Stimulated activated CD8-positive, alpha-beta memory T cell treated with anti-CD3 and anti-CD28 coated beads, Interleukin-15, amount 100 ng/mL, for 4 hours (primary cell): ENCODE measurements around the gene HDGFL3.
"Not testable (repeated sequence)": the region's sequence is repeated elsewhere in the genome, so short reads cannot be mapped to it uniquely, and the experiment has no call there.

Experiments
- DNase-seq, 2 donors: peaks; one replicate each; pipeline ENCODE4 v3.0.0-alpha.2; 2020; ENCODE audit warnings: low read depth in 2 of 2

Gene HDGFL3

DNA sequence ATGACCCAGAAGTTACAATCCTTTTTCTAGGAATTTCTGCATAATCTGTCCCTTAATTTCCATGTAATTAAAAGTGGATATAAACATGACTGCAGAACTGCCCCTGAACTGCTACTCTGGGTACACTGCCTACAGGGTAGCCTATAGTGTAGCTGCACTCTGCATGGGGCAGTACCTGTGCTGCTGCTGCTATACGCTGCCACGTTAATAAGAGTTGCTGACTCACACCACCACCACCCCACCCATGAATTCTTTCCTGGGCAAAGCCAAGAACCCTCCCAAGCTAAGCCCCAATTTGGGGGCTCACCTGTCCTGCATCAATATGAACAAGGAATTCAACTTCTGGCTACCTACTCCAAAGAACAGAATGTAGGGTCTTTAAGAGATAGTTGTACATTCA, 13.9 kb downstream of the HDGFL3 start:
- DNase-seq = no peak

DNA sequence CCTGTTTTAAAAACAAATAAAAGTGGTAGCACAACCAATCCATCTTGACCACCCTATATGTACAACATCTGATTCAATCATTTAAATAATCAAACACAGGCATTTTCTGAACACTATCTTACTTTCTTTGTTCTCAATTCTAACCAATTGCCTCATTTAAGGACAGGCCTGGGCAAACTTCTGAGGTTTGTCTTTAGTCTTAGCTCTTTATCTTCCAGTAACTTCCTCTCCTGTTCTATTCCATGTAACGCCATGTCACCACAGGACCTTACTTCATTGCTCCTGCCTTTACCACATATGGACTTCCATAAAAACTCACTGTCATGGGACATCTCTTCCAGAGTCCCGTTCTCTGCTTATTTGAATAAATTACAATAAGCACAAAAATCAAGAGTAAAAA, 14.9 kb downstream of the HDGFL3 start:
- DNase-seq = no peak

DNA sequence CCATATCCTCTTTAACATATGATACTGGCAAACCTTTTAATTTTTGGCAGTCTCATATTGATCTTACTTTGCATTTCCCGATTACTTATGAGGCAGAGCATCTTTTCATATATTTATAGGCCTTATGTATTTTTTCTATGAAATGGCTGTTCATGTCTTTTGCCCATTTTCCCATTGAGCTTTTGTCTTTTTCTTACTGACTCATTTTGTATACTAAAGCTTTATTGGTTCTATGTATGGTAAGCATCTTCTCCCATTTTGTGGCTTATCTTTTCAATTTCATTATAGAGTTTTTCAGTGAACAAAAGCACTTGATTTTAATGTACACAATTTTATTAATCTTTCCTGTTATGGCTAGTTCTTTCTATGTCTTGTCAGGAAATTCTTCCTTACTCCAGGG, 17.2 kb downstream of the HDGFL3 start:
- no peak for DNase-seq

DNA sequence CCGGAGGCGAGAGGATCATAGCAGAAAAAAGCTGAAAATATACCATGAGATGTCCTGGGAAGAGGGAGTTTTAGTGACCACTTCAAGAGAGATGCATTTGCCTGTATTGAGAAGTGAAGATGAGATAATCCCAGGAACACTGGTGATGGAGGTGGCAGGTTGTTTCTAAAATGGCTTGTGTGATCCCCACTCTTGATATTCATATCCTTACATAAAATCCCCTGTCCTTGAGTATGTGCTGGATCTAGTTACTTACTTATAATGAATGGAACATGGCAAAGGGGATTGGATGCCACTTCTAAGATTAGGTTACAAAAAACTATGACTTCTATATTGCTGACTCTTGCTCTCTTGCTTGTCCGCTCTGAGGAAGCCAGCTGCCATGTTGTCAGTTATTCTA, 22.1 kb downstream of the HDGFL3 start:
- DNase-seq = no peak

DNA sequence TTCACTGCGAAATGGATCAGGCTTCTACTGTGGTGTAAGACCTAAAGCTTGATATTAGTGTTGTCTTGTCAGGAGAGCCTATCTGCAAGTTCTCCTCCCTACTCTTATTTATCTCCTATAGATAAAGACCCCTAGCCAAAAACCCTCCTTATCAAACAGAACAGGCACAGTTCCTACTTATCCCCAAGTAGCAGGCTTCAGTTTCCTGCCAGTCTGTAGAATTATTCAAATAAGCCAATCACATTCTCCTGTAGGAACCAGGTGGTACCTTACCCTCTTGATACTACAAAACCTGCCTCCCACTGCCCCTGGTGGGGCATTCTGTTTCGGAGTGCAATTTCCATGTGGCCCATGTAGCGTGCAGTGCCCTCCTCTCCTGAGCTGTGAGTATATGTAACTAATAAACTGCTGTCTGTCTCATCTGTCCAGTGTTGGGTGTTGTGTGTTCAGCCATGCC, 28.7 kb downstream of the HDGFL3 start:
- no peak for DNase-seq

DNA sequence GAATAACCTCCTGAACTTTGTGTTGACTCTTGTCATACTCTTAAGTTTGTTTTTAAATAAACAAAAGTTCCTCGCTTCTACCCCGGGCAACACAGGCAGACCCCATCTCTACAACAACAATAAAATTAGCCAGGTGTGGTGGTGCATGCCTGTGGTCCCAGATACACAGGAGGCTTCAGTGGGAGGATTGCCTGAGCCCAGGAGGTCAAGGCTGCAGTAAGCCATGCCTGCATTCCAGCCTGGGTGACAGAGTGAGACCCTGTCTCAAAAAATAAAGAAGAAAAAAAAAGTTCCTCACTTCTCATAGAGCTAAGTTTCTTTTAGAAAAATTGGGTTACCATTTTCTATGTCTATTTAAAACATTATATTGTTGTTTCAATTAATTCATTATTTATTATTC, 29.2 kb downstream of the HDGFL3 start:
- no peak for DNase-seq

DNA sequence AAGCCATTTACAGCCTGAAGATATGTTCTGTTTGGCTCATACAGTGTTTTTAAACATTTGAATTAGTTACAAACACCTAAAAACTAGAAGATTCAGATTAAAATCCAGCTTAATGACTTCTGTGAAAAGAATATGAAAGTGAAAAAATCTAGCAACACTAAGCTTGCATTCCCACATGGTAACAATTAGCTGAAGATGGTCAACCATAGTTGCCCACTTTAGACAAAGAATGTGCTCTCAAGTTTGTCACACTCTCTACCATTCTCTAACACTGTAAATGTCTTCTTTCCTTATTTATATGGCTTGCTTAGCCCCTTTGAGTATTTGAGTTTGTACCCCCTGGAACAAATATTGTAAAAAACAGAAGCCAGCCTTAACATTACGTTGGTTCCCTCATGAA, 32.7 kb downstream of the HDGFL3 start:
- DNase-seq = no peak

DNA sequence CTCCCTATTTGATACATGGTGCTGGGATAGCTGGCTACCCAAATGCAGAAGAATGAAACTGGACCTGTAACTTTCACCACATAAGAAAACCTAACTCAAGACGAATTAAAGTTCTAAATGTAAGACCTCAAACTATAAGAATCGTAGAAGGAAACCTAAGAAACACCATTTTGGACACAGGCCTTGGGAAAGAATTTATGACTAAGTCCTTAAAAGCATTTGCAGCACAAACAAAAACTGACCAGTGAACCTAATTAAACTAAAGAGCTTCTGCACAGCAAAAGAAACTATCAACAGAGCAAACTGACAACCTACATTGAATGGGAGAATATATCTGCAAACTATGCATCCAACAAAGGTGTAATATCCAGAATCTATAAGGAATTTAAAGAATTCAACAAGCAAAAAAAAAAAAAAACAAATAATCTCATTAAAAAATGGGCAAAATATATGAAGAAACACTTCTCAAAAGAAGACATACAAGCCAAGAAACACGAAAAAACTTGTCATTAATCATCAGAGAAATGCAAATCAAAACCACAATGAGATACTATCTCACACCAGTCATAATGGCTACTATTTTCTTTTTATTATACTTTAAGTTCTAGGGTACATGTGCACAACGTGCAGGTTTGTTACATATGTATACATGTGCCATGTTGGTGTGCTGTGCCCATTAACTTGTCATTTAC, 37.0 kb downstream of the HDGFL3 start:
- no peak for DNase-seq

DNA sequence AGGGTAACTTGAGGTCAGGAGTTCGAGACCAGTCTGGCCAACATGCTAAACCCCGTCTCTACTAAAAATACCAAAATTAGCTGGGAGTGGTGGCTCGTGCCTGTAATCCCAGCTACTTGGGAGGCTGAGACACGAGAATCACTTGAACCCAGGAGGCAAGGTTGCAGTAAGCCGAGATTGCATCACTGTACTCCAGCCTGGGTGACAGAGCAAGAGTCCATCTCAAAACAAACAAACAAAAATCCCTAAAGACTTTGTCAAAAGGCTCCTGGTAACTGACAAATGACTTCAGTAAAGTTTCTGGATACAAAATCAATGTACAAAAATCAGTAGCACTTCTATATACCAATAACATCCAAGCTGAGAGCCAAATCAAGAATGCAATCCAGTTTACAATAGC, 38.0 kb downstream of the HDGFL3 start:
- DNase-seq = not testable (repeated sequence)

DNA sequence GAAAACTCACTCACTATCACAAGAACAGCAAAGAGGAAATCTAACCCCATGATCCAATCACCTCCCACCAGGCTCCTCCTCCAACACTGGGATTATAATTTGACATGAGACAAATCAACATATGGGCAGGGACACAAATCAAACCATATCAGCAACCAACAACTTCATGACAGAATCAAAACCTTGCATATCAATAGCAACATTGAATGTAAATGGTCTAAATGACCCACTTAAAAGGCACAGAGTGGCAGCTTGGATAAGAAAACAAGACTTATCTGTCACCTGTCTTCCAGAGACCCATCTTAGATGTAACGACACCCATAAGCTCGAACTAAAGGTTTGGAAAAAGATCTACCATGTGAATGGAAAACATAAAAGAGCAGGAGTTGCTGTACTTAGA, 40.8 kb downstream of the HDGFL3 start:
- DNase-seq = no peak

DNA sequence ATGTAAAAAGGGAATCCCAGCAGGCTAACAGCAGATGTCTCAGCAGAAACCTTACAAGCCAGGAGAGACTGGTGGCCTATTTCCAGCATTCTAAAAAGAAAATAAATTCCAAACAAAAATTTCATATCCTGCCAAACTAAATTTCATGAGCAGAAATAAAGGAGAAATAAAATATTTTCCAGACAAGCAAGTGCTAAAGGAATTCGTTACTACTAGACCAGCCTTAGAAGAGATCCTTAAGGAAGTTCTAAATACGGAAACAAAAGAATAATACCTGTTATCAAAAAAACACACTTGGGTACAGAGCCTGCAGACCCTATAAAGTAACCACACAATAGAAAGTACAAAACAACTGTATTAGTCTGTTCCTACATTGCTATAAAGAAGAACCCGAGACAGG, 41.4 kb downstream of the HDGFL3 start:
- DNase-seq = no peak

DNA sequence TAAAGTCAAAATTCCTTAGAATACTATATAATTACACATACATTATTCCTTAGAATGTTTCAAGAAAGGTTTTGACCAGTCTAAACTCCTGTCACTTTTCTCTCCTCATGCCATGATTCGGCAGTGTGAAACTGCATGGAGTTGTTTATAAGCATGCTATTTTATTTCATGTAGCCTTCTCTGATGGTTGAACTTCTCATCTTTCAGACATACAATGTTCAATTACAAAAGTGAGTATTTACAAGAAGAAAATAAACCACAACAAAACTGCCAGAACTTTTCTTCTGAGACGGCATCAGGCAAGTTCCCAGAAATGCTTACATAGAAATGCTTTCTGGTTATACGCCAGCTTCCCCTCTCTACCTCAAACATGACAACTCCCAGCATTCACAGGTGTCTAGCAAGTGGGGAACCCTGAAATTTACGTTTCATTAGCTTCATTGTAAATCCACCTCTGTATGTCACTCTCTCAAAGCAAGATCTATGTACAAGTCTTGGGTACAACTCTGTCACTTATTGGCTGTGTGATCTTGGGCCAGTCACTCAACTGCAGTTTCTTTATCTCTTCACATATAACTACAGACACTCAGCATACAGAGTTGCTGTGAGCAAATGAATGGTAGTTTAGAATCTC, 42.7 kb downstream of the HDGFL3 start:
- no peak for DNase-seq

DNA sequence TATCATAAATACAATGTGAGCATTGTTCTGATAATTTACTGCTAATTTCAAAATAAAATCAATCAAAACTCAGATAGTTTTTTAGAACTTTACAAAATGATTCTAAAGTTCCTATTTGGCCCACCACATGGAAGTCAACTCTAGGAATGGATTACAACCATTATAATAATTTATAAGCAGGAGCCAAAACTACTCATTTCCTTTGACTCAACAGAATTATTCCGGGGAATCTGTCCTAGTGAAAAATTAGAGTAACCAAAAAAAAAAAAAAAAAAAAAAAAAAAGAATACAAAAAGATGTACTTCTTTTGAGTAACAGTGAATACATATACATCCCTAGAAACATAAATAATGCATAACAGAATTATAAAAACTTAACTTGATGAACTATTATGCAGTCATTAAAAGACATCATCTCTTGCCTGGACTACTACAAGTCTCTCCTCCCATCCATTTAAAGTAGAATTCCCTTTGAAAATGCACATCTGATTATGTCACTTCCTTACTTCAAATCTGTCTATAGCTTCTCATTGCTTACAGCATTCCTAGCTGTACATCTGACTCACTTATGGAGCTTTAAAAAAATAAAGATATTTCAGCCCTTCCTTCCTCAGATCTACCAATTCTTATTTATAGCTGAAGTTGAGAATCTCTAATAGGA, 43.4 kb downstream of the HDGFL3 start:
- no peak for DNase-seq

DNA sequence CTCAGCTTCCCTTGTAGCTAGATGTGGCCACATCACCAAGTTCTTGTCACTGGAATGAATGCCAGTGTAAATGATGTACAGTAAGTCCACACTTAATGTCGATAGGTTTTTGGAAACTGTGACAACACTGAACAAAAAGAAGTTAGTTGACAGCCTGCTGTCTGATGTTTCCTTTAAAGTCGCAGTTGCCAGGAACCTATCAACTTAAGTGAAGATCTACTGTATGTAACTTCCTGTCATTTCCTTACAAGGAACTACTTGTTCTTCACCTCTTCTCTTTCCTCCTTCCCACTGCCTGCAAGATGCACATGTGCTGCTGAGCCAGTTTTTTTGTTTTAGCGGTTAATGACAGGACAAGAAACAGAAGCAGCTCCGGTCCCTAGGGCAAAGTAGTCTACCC, 44.6 kb downstream of the HDGFL3 start:
- no peak for DNase-seq

DNA sequence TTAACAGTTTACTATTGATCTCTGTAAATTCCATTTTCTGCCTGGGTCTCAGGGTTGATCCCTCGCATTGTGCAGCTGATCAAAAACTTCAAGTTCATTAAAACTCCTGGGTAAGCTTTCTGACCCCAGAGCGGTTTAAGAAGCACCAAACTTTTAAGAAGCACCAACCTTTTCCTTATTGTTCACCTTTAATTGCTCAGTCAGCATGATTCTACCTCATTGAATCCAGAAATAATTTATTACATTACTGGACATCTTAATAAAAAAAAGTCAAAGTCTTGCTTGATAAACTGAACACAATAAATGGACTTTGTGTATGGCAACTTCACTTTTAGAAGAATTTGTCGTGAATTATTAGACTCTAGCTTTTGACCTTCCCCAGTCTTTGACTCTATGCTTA, 46.9 kb downstream of the HDGFL3 start:
- DNase-seq = no peak

DNA sequence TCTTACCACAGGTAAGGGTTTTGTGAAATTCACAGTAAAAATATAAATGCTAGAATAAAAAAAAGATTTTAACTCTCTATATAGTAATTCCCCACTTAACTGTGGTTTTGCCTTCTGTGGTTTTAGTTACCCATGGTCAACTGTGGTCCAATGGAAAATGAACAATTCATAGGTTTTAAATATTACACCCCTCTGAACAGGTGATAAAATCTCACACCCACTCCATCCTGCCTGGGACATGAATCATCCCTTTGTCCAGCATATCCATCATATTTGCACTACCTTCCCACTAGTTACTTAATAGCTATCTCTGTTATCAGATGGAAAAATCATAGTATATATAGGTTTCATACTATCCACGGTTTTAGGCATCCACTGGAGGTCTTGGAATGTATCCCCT, 49.2 kb downstream of the HDGFL3 start:
- no peak for DNase-seq

DNA sequence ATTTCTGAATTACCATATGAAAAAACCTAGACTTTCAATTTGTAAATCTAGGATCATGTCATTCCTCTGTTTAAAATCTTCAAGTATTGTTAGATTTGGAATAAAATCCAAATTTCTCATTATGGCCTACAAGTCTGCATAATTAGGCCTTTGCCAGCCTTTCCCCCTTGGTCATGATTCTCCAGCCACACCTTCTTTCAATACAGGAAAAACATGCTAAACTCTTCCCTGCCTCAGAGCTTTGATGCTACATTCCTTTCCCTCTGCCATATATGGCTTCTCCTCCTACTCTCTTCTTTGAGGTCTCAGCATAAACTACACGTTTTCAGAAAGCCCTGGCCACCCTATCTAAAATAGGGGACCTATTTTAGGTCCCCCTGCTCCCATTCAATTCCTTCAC, 51.7 kb downstream of the HDGFL3 start:
- no peak for DNase-seq

DNA sequence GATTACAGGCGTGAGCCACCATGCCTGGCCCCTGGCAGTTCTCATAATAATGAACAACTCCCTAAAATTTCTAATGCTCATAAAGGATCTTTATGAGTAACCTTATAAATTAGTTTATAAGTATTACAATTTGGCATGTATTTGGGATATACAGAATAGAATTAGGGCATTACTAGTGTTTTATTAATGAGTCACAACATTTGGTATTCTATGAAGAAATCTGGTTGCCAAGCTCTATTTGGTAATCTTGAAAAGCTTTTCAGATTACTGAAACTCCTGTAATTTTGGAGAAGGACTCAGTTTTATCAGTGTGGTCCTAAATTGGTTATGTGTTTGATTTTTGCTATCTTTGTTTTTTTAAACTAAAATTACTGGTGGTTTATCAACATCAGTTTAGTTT, 54.3 kb downstream of the HDGFL3 start:
- DNase-seq = no peak

DNA sequence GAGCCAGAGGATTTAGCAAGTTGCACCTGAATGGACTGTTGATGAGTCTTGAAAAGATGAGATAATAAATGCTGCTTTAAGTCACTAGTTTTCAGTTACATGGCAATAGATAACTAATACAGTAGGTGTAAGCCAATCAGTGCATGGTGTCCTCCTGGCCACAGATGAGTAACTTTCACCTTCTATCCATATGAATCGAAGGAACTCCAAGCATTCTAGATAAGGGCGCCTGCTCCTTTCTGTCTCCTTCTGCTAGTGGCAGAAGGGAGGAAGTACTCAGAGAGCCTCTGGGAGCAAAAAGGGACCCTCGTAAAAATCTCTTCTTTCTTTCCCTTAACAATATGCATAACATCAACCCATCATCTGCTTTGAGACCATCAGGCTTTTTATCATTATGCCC, 62.9 kb downstream of the HDGFL3 start:
- no peak for DNase-seq

DNA sequence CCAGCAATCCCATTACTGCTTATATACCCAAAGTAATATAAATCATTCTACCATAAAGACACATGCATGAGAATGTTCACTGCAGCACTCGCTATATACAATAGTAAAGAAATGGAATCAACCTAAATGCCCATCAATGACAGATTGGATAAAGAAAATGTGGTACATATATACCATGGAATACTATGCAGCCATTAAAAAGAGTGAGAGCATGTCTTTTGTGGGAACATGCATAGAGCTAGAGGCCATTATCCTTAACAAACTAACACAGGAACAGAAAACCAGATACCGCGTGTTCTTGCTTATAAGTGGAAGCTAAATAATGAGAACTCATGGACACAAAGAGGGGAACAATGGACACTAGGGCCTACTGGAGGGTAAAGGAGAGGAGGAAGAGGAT, 65.5 kb downstream of the HDGFL3 start:
- DNase-seq = not testable (repeated sequence)

DNA sequence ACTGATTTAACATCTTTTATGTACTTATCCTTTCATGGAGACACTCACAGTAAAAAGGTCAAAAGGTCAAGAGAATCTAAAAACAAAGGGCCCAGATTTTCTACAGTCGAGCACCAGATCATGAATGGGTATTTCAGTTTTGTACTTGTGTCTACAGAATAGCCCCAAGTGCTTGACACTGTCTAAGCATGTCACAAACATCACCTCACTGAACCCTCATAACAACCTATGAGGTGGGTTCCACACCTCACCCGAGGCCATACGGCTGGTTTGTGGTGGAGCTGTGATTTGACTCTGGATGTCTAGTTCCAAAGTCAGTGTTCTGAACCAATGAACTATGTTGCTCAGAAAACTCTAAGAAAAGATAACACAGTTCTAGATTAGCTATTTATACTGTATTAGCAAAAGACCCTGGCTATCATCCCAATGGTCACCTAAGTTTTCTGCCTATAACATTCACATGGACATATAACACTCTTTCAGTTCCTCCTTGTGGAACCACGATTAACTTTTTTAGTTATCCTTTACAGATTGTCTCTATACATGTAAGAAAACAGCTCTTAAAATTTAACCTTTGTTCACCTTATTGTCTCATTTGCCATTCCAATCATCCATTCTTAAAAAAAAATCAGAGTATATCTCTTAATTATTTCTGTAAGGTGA, 74.6 kb downstream of the HDGFL3 start:
- DNase-seq = no peak

DNA sequence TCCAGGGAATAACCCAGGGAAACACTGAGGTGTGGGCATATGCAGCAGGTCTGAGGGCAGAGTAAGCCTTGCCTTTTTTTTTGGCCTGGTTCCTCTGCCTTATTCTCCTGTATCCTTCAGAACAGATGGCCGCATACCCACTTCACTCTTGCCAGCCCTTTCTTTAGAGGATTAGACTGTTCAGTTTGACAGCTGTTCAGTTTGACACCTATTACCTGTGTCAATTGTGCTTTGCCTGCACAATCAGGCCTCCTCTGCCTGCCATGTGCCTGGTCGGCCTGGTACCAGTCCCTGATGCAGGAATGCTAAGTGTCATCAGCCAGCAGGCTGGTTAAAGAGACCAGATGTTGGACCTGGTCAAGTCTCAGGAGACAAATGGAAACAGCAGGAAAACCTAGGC, 77.8 kb downstream of the HDGFL3 start:
- DNase-seq = no peak
